Suppressor macrophage treated with lipopolysaccharide for 4 hours (primary cell): ENCODE measurements around the gene MPC1.
"Not testable (repeated sequence)": the region's sequence is repeated elsewhere in the genome, so short reads cannot be mapped to it uniquely, and the experiment has no call there.

Experiments used
- DNase-seq: peaks from one replicate; pipeline ENCODE4 v3.0.0-alpha.2; 2020

The MPC1 gene

GRCh38 chr6:166379103-166379586, 3.6 kb downstream of the MPC1 start:
- no peak for DNase-seq

- no peak for DNase-seq
Observed at GRCh38 chr6:166377721-166378120, 5.0 kb downstream of the MPC1 start.

- DNase-seq = no peak
Observed at GRCh38 chr6:166375013-166375412, 7.7 kb downstream of the MPC1 start.

- no peak for DNase-seq
Observed at GRCh38 chr6:166370489-166370888, 12.3 kb downstream of the MPC1 start.

- DNase-seq = no peak
Observed at GRCh38 chr6:166369782-166370181, 13.0 kb downstream of the MPC1 start.

- no peak for DNase-seq
Observed at GRCh38 chr6:166366921-166367320, 15.8 kb downstream of the MPC1 start.

- no peak for DNase-seq
Observed at GRCh38 chr6:166365806-166366205, 16.9 kb downstream of the MPC1 start.

GRCh38 chr6:166365221-166365620, 17.5 kb downstream of the MPC1 start:
- peak; percentile 52 for DNase-seq

- no peak for DNase-seq
Observed at GRCh38 chr6:166364456-166364855, 18.3 kb downstream of the MPC1 start.

GRCh38 chr6:166362427-166362826, 20.3 kb downstream of the MPC1 start:
- DNase-seq = not testable (repeated sequence)

- DNase-seq = peak; percentile 72
Observed at GRCh38 chr6:166361077-166361429, 21.7 kb downstream of the MPC1 start.

GRCh38 chr6:166360243-166361076, 22.3 kb downstream of the MPC1 start:
- DNase-seq = no peak

- DNase-seq = no peak
Observed at GRCh38 chr6:166355552-166355951, 27.2 kb downstream of the MPC1 start.

- DNase-seq = no peak
Observed at GRCh38 chr6:166354965-166355364, 27.8 kb downstream of the MPC1 start.

- DNase-seq = no peak
Observed at GRCh38 chr6:166354143-166354542, 28.6 kb downstream of the MPC1 start.

GRCh38 chr6:166353507-166353906, 29.2 kb downstream of the MPC1 start:
- no peak for DNase-seq

GRCh38 chr6:166352923-166353322, 29.8 kb downstream of the MPC1 start:
- no peak for DNase-seq

- peak; percentile 79 for DNase-seq
Observed at GRCh38 chr6:166351715-166352285, 30.9 kb downstream of the MPC1 start.

- peak; percentile 57 for DNase-seq
Observed at GRCh38 chr6:166348305-166348949, 34.3 kb downstream of the MPC1 start.

GRCh38 chr6:166346965-166347364, 35.8 kb downstream of the MPC1 start:
- DNase-seq = peak; percentile 77

- no peak for DNase-seq
Observed at GRCh38 chr6:166346449-166346848, 36.3 kb downstream of the MPC1 start.

- not testable (repeated sequence) for DNase-seq
Observed at GRCh38 chr6:166345672-166346071, 37.1 kb downstream of the MPC1 start.

- DNase-seq = not testable (repeated sequence)
Observed at GRCh38 chr6:166344921-166345320, 37.8 kb downstream of the MPC1 start.

GRCh38 chr6:166344240-166344639, 38.5 kb downstream of the MPC1 start:
- DNase-seq = no peak
